ENCODE measurements around the gene APC. TPM values are rescaled to one million over a fixed set of nuclear protein-coding genes. Genes with fewer than 3 reads are reported as not detected.

APC gene
- 33.0 and 85.9 TPM in 2 replicates for total RNA-seq

GRCh38 chr5:112737463-112738190 is at the start of gene APC:
APC (plus strand) TSS chr5:112737885; CDS start chr5:112754891, 17,006 bp downstream.

GRCh38 chr5:112860929-112861637 is 123.4 kb downstream of the APC start, which contains the start of gene SRP19:
SRP19 (plus strand) TSS chr5:112861287; CDS start chr5:112861377, 90 bp downstream.

Other genes with a start within 250 kb of the APC start
- gene SRP19, start 123.4 kb downstream of the APC start, total RNA-seq, result 40.2 and 73.8 TPM in 2 replicates
- 45.2 and 64.4 TPM in 2 replicates for gene REEP5, start 184.3 kb downstream of the APC start, total RNA-seq
- 24.4 and 42.7 TPM in 2 replicates for gene DCP2, start 238.9 kb downstream of the APC start, total RNA-seq